HG03571 (cell line): Measurements from ENCODE around the gene TMEM11.

ENCODE experiments used
- ATAC-seq: cut with Tn5 transposase; IDR thresholded peaks from one replicate; pipeline ENCODE4 v1.9.1; 2021; ENCODE audit not compliant: unreplicated experiment

The TMEM11 gene

GRCh38 chr17:21163101-21163500 lies 50.9 kb downstream of the TMEM11 start:
- no peak for ATAC-seq

- no peak for ATAC-seq
Observed at GRCh38 chr17:21162394-21162775, 51.6 kb downstream of the TMEM11 start.

- no peak for ATAC-seq
Observed at GRCh38 chr17:21161498-21162393, 52.2 kb downstream of the TMEM11 start.

- no peak for ATAC-seq
Observed at GRCh38 chr17:21160401-21160800, 53.6 kb downstream of the TMEM11 start.

- ATAC-seq = no peak
Observed at GRCh38 chr17:21157586-21158370, 56.2 kb downstream of the TMEM11 start.

- ATAC-seq = no peak
Observed at GRCh38 chr17:21152731-21153130, 61.2 kb downstream of the TMEM11 start.

GRCh38 chr17:21149621-21150020 lies 64.3 kb downstream of the TMEM11 start:
- no peak for ATAC-seq
